Measurements from ENCODE around the gene MBTPS1.

Gene MBTPS1

GRCh38 chr16:84055801-84056634 is 60.7 kb downstream of the MBTPS1 start:
- no peak for FAIRE-seq
- DNase-seq (ENCODE audit: insufficient read length) = no peak
- TF ChIP-seq POLR2A (IDR thresholded peaks at IDR 0.05; ENCODE audit: low read depth, low read length) (no peak), TAF1 (IDR thresholded peaks at IDR 0.05; ENCODE audit: borderline replicate concordance, low read depth, low read length) (no peak), POLR2AphosphoS5 (IDR thresholded peaks at IDR 0.05; ENCODE audit: low read depth, low read length) (no peak)

- DNase-seq (ENCODE audit: insufficient read length) (no peak), FAIRE-seq (no peak)
- no peak for TF ChIP-seq POLR2AphosphoS5 (IDR thresholded peaks at IDR 0.05; ENCODE audit: low read depth, low read length)
- TF ChIP-seq TAF1 (IDR thresholded peaks at IDR 0.05; ENCODE audit: borderline replicate concordance, low read depth, low read length) = no peak
These were observed 61.4 kb downstream of the MBTPS1 start for GRCh38 chr16:84055366-84055765.

GRCh38 chr16:84054916-84055315 is 61.8 kb downstream of the MBTPS1 start:
- no peak for FAIRE-seq
- TF ChIP-seq TAF1 (IDR thresholded peaks at IDR 0.05; ENCODE audit: borderline replicate concordance, low read depth, low read length) = no peak
- no peak for TF ChIP-seq POLR2A (IDR thresholded peaks at IDR 0.05; ENCODE audit: low read depth, low read length)
- TF ChIP-seq POLR2AphosphoS5 (IDR thresholded peaks at IDR 0.05; ENCODE audit: low read depth, low read length) = no peak
- DNase-seq (ENCODE audit: insufficient read length) = no peak

GRCh38 chr16:84054271-84054670 is 62.5 kb downstream of the MBTPS1 start:
- TF ChIP-seq POLR2AphosphoS5 (IDR thresholded peaks at IDR 0.05; ENCODE audit: low read depth, low read length) = no peak
- TF ChIP-seq TAF1 (IDR thresholded peaks at IDR 0.05; ENCODE audit: borderline replicate concordance, low read depth, low read length) = no peak
- TF ChIP-seq POLR2A (IDR thresholded peaks at IDR 0.05; ENCODE audit: low read depth, low read length) = no peak
- FAIRE-seq (no peak), DNase-seq (ENCODE audit: insufficient read length) (no peak)

- DNase-seq (ENCODE audit: insufficient read length) = no peak
- TF ChIP-seq TAF1 (IDR thresholded peaks at IDR 0.05; ENCODE audit: borderline replicate concordance, low read depth, low read length) (no peak), POLR2AphosphoS5 (IDR thresholded peaks at IDR 0.05; ENCODE audit: low read depth, low read length) (no peak), POLR2A (IDR thresholded peaks at IDR 0.05; ENCODE audit: low read depth, low read length) (no peak)
- FAIRE-seq = no peak
These were observed 63.5 kb downstream of the MBTPS1 start for GRCh38 chr16:84053237-84053636.

- FAIRE-seq (no peak), DNase-seq (ENCODE audit: insufficient read length) (no peak)
- no peak for TF ChIP-seq POLR2AphosphoS5 (IDR thresholded peaks at IDR 0.05; ENCODE audit: low read depth, low read length)
These were observed 64.6 kb downstream of the MBTPS1 start for GRCh38 chr16:84052071-84052622.

- FAIRE-seq (no peak), DNase-seq (ENCODE audit: insufficient read length) (no peak)
- no peak for TF ChIP-seq POLR2AphosphoS5 (IDR thresholded peaks at IDR 0.05; ENCODE audit: low read depth, low read length)
- TF ChIP-seq POLR2A (IDR thresholded peaks at IDR 0.05; ENCODE audit: low read depth, low read length) = no peak
- TF ChIP-seq TAF1 (IDR thresholded peaks at IDR 0.05; ENCODE audit: borderline replicate concordance, low read depth, low read length) = no peak
These were observed 66.4 kb downstream of the MBTPS1 start for GRCh38 chr16:84050316-84050715.

GRCh38 chr16:84049403-84050060 is 67.2 kb downstream of the MBTPS1 start:
- TF ChIP-seq TAF1 (IDR thresholded peaks at IDR 0.05; ENCODE audit: borderline replicate concordance, low read depth, low read length) (no peak), POLR2A (IDR thresholded peaks at IDR 0.05; ENCODE audit: low read depth, low read length) (no peak), POLR2AphosphoS5 (IDR thresholded peaks at IDR 0.05; ENCODE audit: low read depth, low read length) (no peak)
- FAIRE-seq = no peak

GRCh38 chr16:84048871-84049270 is 67.9 kb downstream of the MBTPS1 start:
- DNase-seq (ENCODE audit: insufficient read length) = no peak
- TF ChIP-seq POLR2AphosphoS5 (IDR thresholded peaks at IDR 0.05; ENCODE audit: low read depth, low read length) = no peak
- no peak for FAIRE-seq

More at GRCh38 chr16:84049403-84050060, 67.2 kb downstream of the MBTPS1 start:
- DNase-seq (ENCODE audit: insufficient read length) = no peak

GRCh38 chr16:84048270-84048669 is 68.5 kb downstream of the MBTPS1 start:
- FAIRE-seq (no peak), DNase-seq (ENCODE audit: insufficient read length) (no peak)
- TF ChIP-seq POLR2A (IDR thresholded peaks at IDR 0.05; ENCODE audit: low read depth, low read length) = no peak
- no peak for TF ChIP-seq POLR2AphosphoS5 (IDR thresholded peaks at IDR 0.05; ENCODE audit: low read depth, low read length)
- no peak for TF ChIP-seq TAF1 (IDR thresholded peaks at IDR 0.05; ENCODE audit: borderline replicate concordance, low read depth, low read length)

- DNase-seq (ENCODE audit: insufficient read length) (no peak), FAIRE-seq (no peak)
- TF ChIP-seq POLR2AphosphoS5 (IDR thresholded peaks at IDR 0.05; ENCODE audit: low read depth, low read length) = no peak
- TF ChIP-seq TAF1 (IDR thresholded peaks at IDR 0.05; ENCODE audit: borderline replicate concordance, low read depth, low read length) = no peak
- TF ChIP-seq POLR2A (IDR thresholded peaks at IDR 0.05; ENCODE audit: low read depth, low read length) = no peak
These were observed 69.1 kb downstream of the MBTPS1 start for GRCh38 chr16:84047626-84048025.

GRCh38 chr16:84047206-84047605 is 69.5 kb downstream of the MBTPS1 start:
- no peak for FAIRE-seq
- TF ChIP-seq POLR2AphosphoS5 (IDR thresholded peaks at IDR 0.05; ENCODE audit: low read depth, low read length) (no peak), TAF1 (IDR thresholded peaks at IDR 0.05; ENCODE audit: borderline replicate concordance, low read depth, low read length) (no peak), POLR2A (IDR thresholded peaks at IDR 0.05; ENCODE audit: low read depth, low read length) (no peak)

More at GRCh38 chr16:84047206-84047605, 69.5 kb downstream of the MBTPS1 start:
- no peak for DNase-seq (ENCODE audit: insufficient read length)
